Measurements from ENCODE around the gene CPXCR1.
"Not testable (repeated sequence)": the region's sequence is repeated elsewhere in the genome, so short reads cannot be mapped to it uniquely, and the experiment has no call there.

DNA sequence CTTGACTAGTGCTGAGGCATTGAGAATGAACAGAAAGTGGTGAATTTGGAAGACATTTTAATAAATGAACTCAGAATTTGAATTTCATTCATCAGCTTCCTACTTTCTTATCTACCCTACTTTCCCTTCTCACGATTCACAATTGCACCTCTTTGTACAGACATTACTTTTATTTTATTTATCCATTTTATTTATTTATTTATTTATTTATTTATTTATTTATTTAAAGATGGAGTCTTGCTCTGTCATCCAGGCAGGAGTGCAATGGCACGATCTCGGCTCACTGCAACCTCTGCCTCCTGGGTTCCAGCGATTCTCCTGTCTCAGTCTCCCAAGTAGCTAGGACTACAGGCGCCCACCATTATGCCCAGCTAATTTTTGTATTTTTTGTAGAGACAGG, 5.3 kb downstream of the CPXCR1 start:
- TF ChIP-seq CTCF (IDR thresholded peaks at IDR 0.05); EZH2 (IDR thresholded peaks at IDR 0.05; ENCODE audit: borderline replicate concordance, insufficient read depth, low read depth, low read length, poor library complexity, severe bottlenecking): not testable (repeated sequence)

Measured in B cell (primary cell).